PFSK-1 (cell line): ENCODE measurements around the gene TTPAL.

ENCODE experiments used
- POLR2AphosphoS5 ChIP-seq: IDR thresholded peaks from 2 replicates; pipeline ENCODE4 v1.6.1; 2012; ENCODE audit warnings: low read depth, mild to moderate bottlenecking, control low read depth, low read length, moderate library complexity
- SIN3A ChIP-seq: IDR thresholded peaks from 2 replicates; pipeline ENCODE4 v1.6.1; 2012; ENCODE audit warnings: mild to moderate bottlenecking, low read length, moderate library complexity, borderline replicate concordance; ENCODE audit not compliant: insufficient read depth
- TAF1 ChIP-seq: IDR thresholded peaks from 2 replicates; pipeline ENCODE4 v1.6.1; 2012; ENCODE audit warnings: low read length, control low read depth, borderline replicate concordance; ENCODE audit not compliant: insufficient read depth
- TF ChIP-seq, protein P1 (sequence below), 2 experiments: IDR thresholded peaks; 2 replicates each; pipeline versions ENCODE4 v1.6.1 to v1.8.0; 2011 to 2012; ENCODE audit warnings: low read depth in 2 of 2, low read length in 2 of 2, control low read depth in 1 of 2, inconsistent platforms in 1 of 2, mild to moderate bottlenecking in 1 of 2, moderate library complexity in 1 of 2; ENCODE audit not compliant: insufficient read depth in 1 of 2

DNA sequence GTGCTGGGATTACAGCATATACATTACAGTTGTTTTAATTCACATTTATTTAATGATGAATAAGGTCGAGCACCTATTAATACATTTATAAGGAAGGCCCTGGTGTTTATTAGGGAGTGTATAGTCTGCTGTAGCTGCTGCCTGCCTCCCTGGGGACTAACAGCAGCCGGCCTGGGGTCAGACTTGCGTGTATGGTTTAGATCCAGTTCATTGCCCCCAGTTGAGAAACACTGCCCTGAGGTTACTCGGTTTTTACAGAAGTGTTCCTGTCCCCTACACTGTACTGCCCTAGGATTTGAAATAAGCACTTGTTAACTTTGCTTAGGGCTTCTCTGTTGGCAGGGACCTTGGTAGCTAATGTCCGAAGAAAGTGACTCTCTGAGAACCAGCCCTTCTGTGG is 4.0 kb downstream of the TTPAL start:
- TF ChIP-seq, protein P1, sequence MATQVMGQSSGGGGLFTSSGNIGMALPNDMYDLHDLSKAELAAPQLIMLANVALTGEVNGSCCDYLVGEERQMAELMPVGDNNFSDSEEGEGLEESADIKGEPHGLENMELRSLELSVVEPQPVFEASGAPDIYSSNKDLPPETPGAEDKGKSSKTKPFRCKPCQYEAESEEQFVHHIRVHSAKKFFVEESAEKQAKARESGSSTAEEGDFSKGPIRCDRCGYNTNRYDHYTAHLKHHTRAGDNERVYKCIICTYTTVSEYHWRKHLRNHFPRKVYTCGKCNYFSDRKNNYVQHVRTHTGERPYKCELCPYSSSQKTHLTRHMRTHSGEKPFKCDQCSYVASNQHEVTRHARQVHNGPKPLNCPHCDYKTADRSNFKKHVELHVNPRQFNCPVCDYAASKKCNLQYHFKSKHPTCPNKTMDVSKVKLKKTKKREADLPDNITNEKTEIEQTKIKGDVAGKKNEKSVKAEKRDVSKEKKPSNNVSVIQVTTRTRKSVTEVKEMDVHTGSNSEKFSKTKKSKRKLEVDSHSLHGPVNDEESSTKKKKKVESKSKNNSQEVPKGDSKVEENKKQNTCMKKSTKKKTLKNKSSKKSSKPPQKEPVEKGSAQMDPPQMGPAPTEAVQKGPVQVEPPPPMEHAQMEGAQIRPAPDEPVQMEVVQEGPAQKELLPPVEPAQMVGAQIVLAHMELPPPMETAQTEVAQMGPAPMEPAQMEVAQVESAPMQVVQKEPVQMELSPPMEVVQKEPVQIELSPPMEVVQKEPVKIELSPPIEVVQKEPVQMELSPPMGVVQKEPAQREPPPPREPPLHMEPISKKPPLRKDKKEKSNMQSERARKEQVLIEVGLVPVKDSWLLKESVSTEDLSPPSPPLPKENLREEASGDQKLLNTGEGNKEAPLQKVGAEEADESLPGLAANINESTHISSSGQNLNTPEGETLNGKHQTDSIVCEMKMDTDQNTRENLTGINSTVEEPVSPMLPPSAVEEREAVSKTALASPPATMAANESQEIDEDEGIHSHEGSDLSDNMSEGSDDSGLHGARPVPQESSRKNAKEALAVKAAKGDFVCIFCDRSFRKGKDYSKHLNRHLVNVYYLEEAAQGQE (IDR thresholded peaks at IDR 0.05; ENCODE audit: insufficient read depth in 1 of 2, low read depth in 2 of 2, low read length in 2 of 2), result no peak
- TF ChIP-seq POLR2AphosphoS5 (no peak), TAF1 (no peak), SIN3A (no peak)
